NCI-H1436 (cell line): ENCODE measurements around the gene CADM3.

Source experiments
- DNase-seq: peaks from one replicate; lab custom pipeline; 2025; lab: John Stamatoyannopoulos, UW

CADM3 gene

GRCh38 chr1:159207080-159207479 lies 35.7 kb downstream of the CADM3 start:
- no peak for DNase-seq

GRCh38 chr1:159207774-159208173 lies 36.4 kb downstream of the CADM3 start:
- no peak for DNase-seq

- no peak for DNase-seq
Observed at GRCh38 chr1:159208175-159208825, 36.9 kb downstream of the CADM3 start.

GRCh38 chr1:159209061-159209460 lies 37.6 kb downstream of the CADM3 start:
- DNase-seq: no peak

GRCh38 chr1:159211331-159212136 lies 40.1 kb downstream of the CADM3 start:
- DNase-seq: peak; percentile 13

GRCh38 chr1:159212596-159212995 lies 41.2 kb downstream of the CADM3 start:
- DNase-seq: no peak

- DNase-seq: no peak
Observed at GRCh38 chr1:159214149-159214760, 42.8 kb downstream of the CADM3 start.

GRCh38 chr1:159218649-159219636 lies 47.5 kb downstream of the CADM3 start:
- no peak for DNase-seq

- no peak for DNase-seq
Observed at GRCh38 chr1:159222075-159222865, 50.9 kb downstream of the CADM3 start.

- no peak for DNase-seq
Observed at GRCh38 chr1:159223004-159223403, 51.6 kb downstream of the CADM3 start.

- DNase-seq: no peak
Observed at GRCh38 chr1:159228554-159228953, 57.1 kb downstream of the CADM3 start.

- no peak for DNase-seq
Observed at GRCh38 chr1:159229260-159229885, 58.0 kb downstream of the CADM3 start.

GRCh38 chr1:159229896-159230295 lies 58.5 kb downstream of the CADM3 start:
- DNase-seq: no peak

GRCh38 chr1:159239551-159240220 lies 68.3 kb downstream of the CADM3 start:
- DNase-seq: no peak

GRCh38 chr1:159247266-159247665 lies 75.9 kb downstream of the CADM3 start:
- no peak for DNase-seq

GRCh38 chr1:159248311-159248710 lies 76.9 kb downstream of the CADM3 start:
- no peak for DNase-seq

GRCh38 chr1:159250638-159251216 lies 79.3 kb downstream of the CADM3 start:
- DNase-seq: no peak
